ENCODE data around the gene NIPA2. TPM values are rescaled to one million over a fixed set of nuclear protein-coding genes. Genes with fewer than 3 reads are reported as not detected.

NIPA2 gene
- total RNA-seq, 1 experiment from 2014 or later: 77.9 TPM

GRCh38 chr15:22795206-22796063 is 43.0 kb upstream of the NIPA2 start:
- Histone ChIP-seq H3K27ac (ENCODE audit: insufficient read length, low read depth, low read length) (no peak overlapping the region), H2BK20ac (ENCODE audit: low read depth, low read length, poor library complexity, severe bottlenecking) (no peak overlapping the region), H2BK15ac (ENCODE audit: low read depth, low read length) (no peak overlapping the region), H2BK5ac (ENCODE audit: insufficient read length, low read length) (no peak overlapping the region), H3K9me3 (ENCODE audit: control insufficient read depth, low read depth, low read length) (no peaks in the 10 kb centered on the region), H3K9ac (ENCODE audit: extremely low read depth, insufficient read length, low read length) (no peak overlapping the region), H3K18ac (ENCODE audit: insufficient read length, low read depth, low read length) (no peak overlapping the region), H2AK5ac (ENCODE audit: insufficient read length, low read length) (no peak overlapping the region), H2BK12ac (ENCODE audit: insufficient read length, low read depth, low read length) (no peak overlapping the region), H3T11ph (ENCODE audit: low read length) (no peak overlapping the region), H4K91ac (ENCODE audit: insufficient read length, low read depth, low read length) (no peak overlapping the region), H3K4me1 (ENCODE audit: insufficient read depth, low read length) (no peaks in the 10 kb centered on the region; the same call in 1 of the 2 replicates), H3K79me1 (ENCODE audit: insufficient read depth, low read depth, low read length, poor library complexity, severe bottlenecking) (no peaks in the 10 kb centered on the region), H3K79me2 (ENCODE audit: insufficient read depth, low read length) (peaks cover 10% of the 10 kb centered on the region; the same call in 1 of the 2 replicates), H3K14ac (ENCODE audit: insufficient read depth, low read length) (no peak overlapping the region; the same call in 1 of the 2 replicates), H3K23me2 (ENCODE audit: insufficient read length, low read depth, low read length, poor library complexity, severe bottlenecking) (no peaks in the 10 kb centered on the region), H4K5ac (ENCODE audit: insufficient read length, low read depth, low read length) (no peak overlapping the region), H3K27me3 (ENCODE audit: insufficient read depth, low read length) (no peaks in the 10 kb centered on the region), H3K23ac (ENCODE audit: insufficient read length, low read depth, low read length) (no peak overlapping the region), H4K20me1 (ENCODE audit: control insufficient read depth, insufficient read depth, insufficient read length) (no peaks in the 10 kb centered on the region), H2AFZ (ENCODE audit: low read length) (no peak overlapping the region), H3K4ac (ENCODE audit: low read depth, low read length) (no peak overlapping the region), H2BK120ac (ENCODE audit: low read depth, low read length, poor library complexity, severe bottlenecking) (no peak overlapping the region), H3K56ac (ENCODE audit: insufficient read length, low read depth, low read length) (no peak overlapping the region), H3K4me2 (ENCODE audit: insufficient read depth, insufficient read length, low read length) (no peak overlapping the region), H4K8ac (replicated peaks; ENCODE audit: insufficient read length, low read depth, low read length) (no peak overlapping the region)
- Mint-ChIP-seq H3K4me1 (peaks cover 15 to 27% of the 10 kb centered on the region in 2 experiments; a peak in 3 of 4 replicates), H3K27me3 (ENCODE audit: low read depth) (no peaks in the 10 kb centered on the region), H3K9me3 (no peaks in the 10 kb centered on the region; a peak in 2 of 5 replicates), H3K4me3 (no peak overlapping the region), H3K36me3 (ENCODE audit: insufficient read depth in 1 of 3, low read depth in 3 of 3) (peaks cover 0 to 12% (median 10%) of the 10 kb centered on the region in 3 experiments; a peak in 4 of 7 replicates), H3K27ac (no peak overlapping the region; a peak in 1 of 7 replicates)
- no peak for DNase-seq
- no CpG with 5 or more reads among the region's 20 CpGs for WGBS (ENCODE audit: extremely low coverage, insufficient read length, low lambda C conversion rate)
- TF ChIP-seq, protein P1, sequence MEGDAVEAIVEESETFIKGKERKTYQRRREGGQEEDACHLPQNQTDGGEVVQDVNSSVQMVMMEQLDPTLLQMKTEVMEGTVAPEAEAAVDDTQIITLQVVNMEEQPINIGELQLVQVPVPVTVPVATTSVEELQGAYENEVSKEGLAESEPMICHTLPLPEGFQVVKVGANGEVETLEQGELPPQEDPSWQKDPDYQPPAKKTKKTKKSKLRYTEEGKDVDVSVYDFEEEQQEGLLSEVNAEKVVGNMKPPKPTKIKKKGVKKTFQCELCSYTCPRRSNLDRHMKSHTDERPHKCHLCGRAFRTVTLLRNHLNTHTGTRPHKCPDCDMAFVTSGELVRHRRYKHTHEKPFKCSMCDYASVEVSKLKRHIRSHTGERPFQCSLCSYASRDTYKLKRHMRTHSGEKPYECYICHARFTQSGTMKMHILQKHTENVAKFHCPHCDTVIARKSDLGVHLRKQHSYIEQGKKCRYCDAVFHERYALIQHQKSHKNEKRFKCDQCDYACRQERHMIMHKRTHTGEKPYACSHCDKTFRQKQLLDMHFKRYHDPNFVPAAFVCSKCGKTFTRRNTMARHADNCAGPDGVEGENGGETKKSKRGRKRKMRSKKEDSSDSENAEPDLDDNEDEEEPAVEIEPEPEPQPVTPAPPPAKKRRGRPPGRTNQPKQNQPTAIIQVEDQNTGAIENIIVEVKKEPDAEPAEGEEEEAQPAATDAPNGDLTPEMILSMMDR (conservative IDR thresholded peaks at IDR 0.05): no peak

Measured in H9 (cell line).